Fibroblast of lung (primary cell): Measurements from ENCODE around the gene ZNF490. TPM values are rescaled to one million over a fixed set of nuclear protein-coding genes. Genes with fewer than 3 reads are reported as not detected.

Experiments
- DNase-seq, 2 donors: peaks; one replicate each; pipeline versions ENCODE4 v3.0.0 to v3.0.0-alpha.2; 2010; ENCODE audit warnings: low read depth in 2 of 2
- H2AFZ ChIP-seq: 2 replicates; pipeline ENCODE4 v1.5.1; 2012; ENCODE audit warnings: low read length, control low read depth, inconsistent platforms
- H3K27ac ChIP-seq: 2 replicates; pipeline ENCODE4 v1.5.1; 2011; ENCODE audit warnings: low read length, control low read depth; ENCODE audit not compliant: insufficient read depth
- H3K27me3 ChIP-seq: 2 replicates; pipeline ENCODE4 v1.5.1; 2011; ENCODE audit warnings: mild to moderate bottlenecking, low read length; ENCODE audit not compliant: control insufficient read depth, insufficient read depth
- H3K36me3 ChIP-seq: 2 replicates; pipeline ENCODE4 v1.5.1; 2011; ENCODE audit warnings: low read length; ENCODE audit not compliant: control insufficient read depth, insufficient read depth
- H3K4me1 ChIP-seq: 2 replicates; pipeline ENCODE4 v1.5.1; 2011; ENCODE audit warnings: low read length; ENCODE audit not compliant: control insufficient read depth, insufficient read depth; ENCODE audit errors: extremely low read depth
- H3K4me2 ChIP-seq: 2 replicates; pipeline ENCODE4 v1.5.1; 2011; ENCODE audit warnings: low read length, control low read depth; ENCODE audit not compliant: insufficient read depth; ENCODE audit errors: extremely low read depth
- H3K4me3 ChIP-seq, 4 experiments: fragments of 200-600 bp in 1 of 4; sonication (generic) in 1 of 4; replicated peaks in 1 of 4; 2 replicates each; pipeline ENCODE4 v1.5.1; 2011 to 2016; ENCODE audit warnings: low read length in 4 of 4, low read depth in 3 of 4, mild to moderate bottlenecking in 3 of 4, control low read depth in 2 of 4, inconsistent platforms in 1 of 4, mixed read lengths in 1 of 4; ENCODE audit not compliant: insufficient read depth in 1 of 4; ENCODE audit errors: control extremely low read depth in 1 of 4
- H3K79me2 ChIP-seq: 2 replicates; pipeline ENCODE4 v1.5.1; 2012; ENCODE audit warnings: mild to moderate bottlenecking, low read length, inconsistent platforms; ENCODE audit not compliant: control insufficient read depth, insufficient read depth
- H3K9ac ChIP-seq: 2 replicates; pipeline ENCODE4 v1.5.1; 2011; ENCODE audit warnings: mild to moderate bottlenecking, low read length, control low read depth; ENCODE audit not compliant: insufficient read depth
- H3K9me3 ChIP-seq: 2 replicates; pipeline ENCODE4 v1.5.1; 2012; ENCODE audit warnings: low read depth, low read length; ENCODE audit not compliant: control insufficient read depth, insufficient read depth
- H4K20me1 ChIP-seq: 2 replicates; pipeline ENCODE4 v1.5.1; 2011; ENCODE audit warnings: low read length; ENCODE audit not compliant: control insufficient read depth, insufficient read depth; ENCODE audit errors: extremely low read depth
- EZH2 ChIP-seq: IDR thresholded peaks from 2 replicates; pipeline ENCODE4 v1.5.1; 2012; ENCODE audit warnings: low read length, control low read depth, mild to moderate bottlenecking; ENCODE audit errors: missing control alignments
- polyA plus RNA-seq, 2 donors: library from polyadenylated mRNA; depleted of rRNA in 1 of 2; stranded (reverse) in 1 of 2; unstranded in 1 of 2; fragments of >200 nt; gene quantifications; 2 replicates each; pipeline ENCODE4 v1.2.1, GENCODE V29; 2011 to 2012; ENCODE audit warnings: missing spikeins in 1 of 2
- total RNA-seq: library from RNA; depleted of rRNA; stranded (reverse); fragments of >200 nt; gene quantifications from 2 replicates; pipeline ENCODE4 v1.2.1, GENCODE V29; 2014
- TF ChIP-seq, protein P1 (sequence below), 2 donors: IDR thresholded peaks in 1 of 2; conservative IDR thresholded peaks in 1 of 2; 1 replicate in 1 of 2; 2 replicates in 1 of 2; pipeline ENCODE4 v1.5.1; 2011 to 2012; ENCODE audit warnings: low read length in 2 of 2, control low read depth in 1 of 2, inconsistent platforms in 1 of 2, low read depth in 1 of 2, mild to moderate bottlenecking in 1 of 2

The ZNF490 gene
- total and polyA plus RNA-seq, 2 donors (not counting 1 experiment from before 2014, with no cell fraction given): 3.9 to 16.8 TPM

- no peaks in the 10 kb centered on the region for H4K20me1 ChIP-seq
- no peaks in the 10 kb centered on the region for H3K4me1 ChIP-seq
- TF ChIP-seq, protein P1, sequence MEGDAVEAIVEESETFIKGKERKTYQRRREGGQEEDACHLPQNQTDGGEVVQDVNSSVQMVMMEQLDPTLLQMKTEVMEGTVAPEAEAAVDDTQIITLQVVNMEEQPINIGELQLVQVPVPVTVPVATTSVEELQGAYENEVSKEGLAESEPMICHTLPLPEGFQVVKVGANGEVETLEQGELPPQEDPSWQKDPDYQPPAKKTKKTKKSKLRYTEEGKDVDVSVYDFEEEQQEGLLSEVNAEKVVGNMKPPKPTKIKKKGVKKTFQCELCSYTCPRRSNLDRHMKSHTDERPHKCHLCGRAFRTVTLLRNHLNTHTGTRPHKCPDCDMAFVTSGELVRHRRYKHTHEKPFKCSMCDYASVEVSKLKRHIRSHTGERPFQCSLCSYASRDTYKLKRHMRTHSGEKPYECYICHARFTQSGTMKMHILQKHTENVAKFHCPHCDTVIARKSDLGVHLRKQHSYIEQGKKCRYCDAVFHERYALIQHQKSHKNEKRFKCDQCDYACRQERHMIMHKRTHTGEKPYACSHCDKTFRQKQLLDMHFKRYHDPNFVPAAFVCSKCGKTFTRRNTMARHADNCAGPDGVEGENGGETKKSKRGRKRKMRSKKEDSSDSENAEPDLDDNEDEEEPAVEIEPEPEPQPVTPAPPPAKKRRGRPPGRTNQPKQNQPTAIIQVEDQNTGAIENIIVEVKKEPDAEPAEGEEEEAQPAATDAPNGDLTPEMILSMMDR (conservative IDR thresholded peaks at IDR 0.05 in 1 of 2, IDR thresholded peaks at IDR 0.05 in 1 of 2; ENCODE audit: low read depth in 1 of 2, low read length in 2 of 2): no peak
- no peak for DNase-seq
- no peaks in the 10 kb centered on the region for H3K27me3 ChIP-seq
- no peak overlapping the region for H3K4me3 ChIP-seq
- no peak overlapping the region for H3K9ac ChIP-seq
- peaks cover 59% of the 10 kb centered on the region for H3K79me2 ChIP-seq
- no peak overlapping the region for H3K4me2 ChIP-seq
- H3K9me3 ChIP-seq: no peaks in the 10 kb centered on the region
- H3K36me3 ChIP-seq: peaks cover 5% of the 10 kb centered on the region
- no peak overlapping the region for H3K27ac ChIP-seq
- H2AFZ ChIP-seq: no peak overlapping the region
Measured at GRCh38 chr19:12617646-12618045, 7.0 kb upstream of the ZNF490 start.

DNA sequence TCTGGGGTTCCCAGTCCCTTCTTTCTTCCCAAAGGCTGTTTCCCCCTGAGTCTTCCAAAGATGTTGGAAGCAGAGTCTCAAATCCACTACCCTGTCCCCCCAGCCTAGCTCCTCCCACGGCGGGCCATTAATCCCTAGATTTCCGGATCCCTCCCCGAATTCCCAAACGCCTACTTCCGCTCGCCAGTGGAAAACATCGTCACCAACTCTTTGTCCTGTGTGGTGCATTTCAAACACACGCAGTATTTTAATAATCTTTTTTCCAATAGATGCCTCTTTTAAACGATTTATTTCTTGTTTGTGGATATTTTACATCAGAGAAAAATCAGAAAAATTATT, 717 bp upstream of the ZNF490 start:
- Histone ChIP-seq H3K36me3 (peaks cover 7% of the 10 kb centered on the region), H4K20me1 (no peaks in the 10 kb centered on the region), H3K27me3 (no peaks in the 10 kb centered on the region), H3K9me3 (no peaks in the 10 kb centered on the region), H3K4me1 (no peaks in the 10 kb centered on the region), H3K27ac (peak overlapping the region; percentile 97), H2AFZ (peak overlapping the region; percentile 88), H3K9ac (peak overlapping the region; percentile 95), H3K4me2 (peak overlapping the region; percentile 84), H3K4me3 (peak overlapping the region; percentile 86 to 100 (median 95)), H3K79me2 (peaks cover 45% of the 10 kb centered on the region)
- TF ChIP-seq, protein P1 (conservative IDR thresholded peaks at IDR 0.05 in 1 of 2, IDR thresholded peaks at IDR 0.05 in 1 of 2; ENCODE audit: low read depth in 1 of 2, low read length in 2 of 2): no peak
- DNase-seq: peak; percentile 73 to 77

DNA sequence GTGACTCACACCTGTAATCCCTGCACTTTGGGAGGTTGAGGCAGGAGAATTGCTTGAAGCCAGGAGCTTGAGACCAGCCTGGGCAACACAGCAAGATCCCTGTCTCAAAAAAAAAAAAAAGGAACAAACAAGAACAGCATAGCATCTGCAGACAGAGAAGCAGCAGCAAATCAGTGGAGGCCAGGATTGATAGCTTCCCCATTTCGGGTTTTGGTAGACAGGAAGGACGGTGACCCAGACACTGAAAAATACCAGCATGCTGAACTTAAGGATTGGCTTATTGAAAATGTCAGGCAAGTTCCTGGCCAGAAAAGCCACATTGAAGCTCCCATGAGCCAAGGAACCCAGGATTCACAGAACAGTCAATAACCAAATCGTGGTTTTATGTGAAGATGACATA, 3.0 kb downstream of the ZNF490 start:
- Histone ChIP-seq H3K4me1 (peaks cover 2% of the 10 kb centered on the region), H3K9me3 (no peaks in the 10 kb centered on the region), H3K36me3 (peaks cover 2% of the 10 kb centered on the region), H4K20me1 (no peaks in the 10 kb centered on the region), H3K4me3 (no peak overlapping the region), H2AFZ (no peak overlapping the region), H3K79me2 (peaks cover 18% of the 10 kb centered on the region), H3K9ac (no peak overlapping the region), H3K27ac (no peak overlapping the region), H3K4me2 (no peak overlapping the region), H3K27me3 (no peaks in the 10 kb centered on the region)
- TF ChIP-seq, protein P1 (conservative IDR thresholded peaks at IDR 0.05 in 1 of 2, IDR thresholded peaks at IDR 0.05 in 1 of 2; ENCODE audit: low read depth in 1 of 2, low read length in 2 of 2): no peak
- TF ChIP-seq EZH2: no peak
- no peak for DNase-seq
